Left hindlimb (tissue), 1 donor: Measurements from ENCODE around the gene LTO1.
"Not testable (repeated sequence)": the region's sequence is repeated elsewhere in the genome, so short reads cannot be mapped to it uniquely, and the experiment has no call there.

Experiments used
- DNase-seq: peaks from one replicate; pipeline ENCODE4 v3.0.0-alpha.2; 2018

Gene LTO1

GRCh38 chr11:69700278-69701140 lies 25.4 kb upstream of the LTO1 start:
- DNase-seq, result peak; percentile 79

GRCh38 chr11:69699213-69699612 lies 24.1 kb upstream of the LTO1 start:
- DNase-seq, result no peak

- no peak for DNase-seq
Observed at GRCh38 chr11:69698362-69698761, 23.2 kb upstream of the LTO1 start.

- DNase-seq, result no peak
Observed at GRCh38 chr11:69697861-69698260, 22.7 kb upstream of the LTO1 start.

GRCh38 chr11:69697469-69697843 lies 22.3 kb upstream of the LTO1 start:
- no peak for DNase-seq

- DNase-seq, result no peak
Observed at GRCh38 chr11:69696749-69697468, 21.8 kb upstream of the LTO1 start.

GRCh38 chr11:69695995-69696394 lies 20.8 kb upstream of the LTO1 start:
- DNase-seq, result not testable (repeated sequence)

GRCh38 chr11:69695581-69695980 lies 20.4 kb upstream of the LTO1 start:
- DNase-seq, result no peak

GRCh38 chr11:69694781-69695180 lies 19.6 kb upstream of the LTO1 start:
- DNase-seq, result no peak

GRCh38 chr11:69692422-69692821 lies 17.3 kb upstream of the LTO1 start:
- no peak for DNase-seq

GRCh38 chr11:69691463-69691862 lies 16.3 kb upstream of the LTO1 start:
- DNase-seq, result no peak

- DNase-seq, result no peak
Observed at GRCh38 chr11:69689484-69690319, 14.5 kb upstream of the LTO1 start.

GRCh38 chr11:69687969-69688771 lies 13.0 kb upstream of the LTO1 start:
- DNase-seq, result not testable (repeated sequence)

- no peak for DNase-seq
Observed at GRCh38 chr11:69686856-69687255, 11.7 kb upstream of the LTO1 start.

- DNase-seq, result no peak
Observed at GRCh38 chr11:69686452-69686851, 11.3 kb upstream of the LTO1 start.

GRCh38 chr11:69685348-69685747 lies 10.2 kb upstream of the LTO1 start:
- no peak for DNase-seq

GRCh38 chr11:69684651-69685050 lies 9.5 kb upstream of the LTO1 start:
- DNase-seq, result no peak

GRCh38 chr11:69683764-69684333 lies 8.7 kb upstream of the LTO1 start:
- no peak for DNase-seq

GRCh38 chr11:69682681-69683326 lies 7.7 kb upstream of the LTO1 start:
- DNase-seq, result no peak

GRCh38 chr11:69682221-69682620 lies 7.1 kb upstream of the LTO1 start:
- no peak for DNase-seq

GRCh38 chr11:69680688-69681087 lies 5.5 kb upstream of the LTO1 start:
- DNase-seq, result no peak

- DNase-seq, result no peak
Observed at GRCh38 chr11:69677749-69678148, 2.6 kb upstream of the LTO1 start.
